ENCODE results near the gene C10orf143.

C10orf143 gene

DNA sequence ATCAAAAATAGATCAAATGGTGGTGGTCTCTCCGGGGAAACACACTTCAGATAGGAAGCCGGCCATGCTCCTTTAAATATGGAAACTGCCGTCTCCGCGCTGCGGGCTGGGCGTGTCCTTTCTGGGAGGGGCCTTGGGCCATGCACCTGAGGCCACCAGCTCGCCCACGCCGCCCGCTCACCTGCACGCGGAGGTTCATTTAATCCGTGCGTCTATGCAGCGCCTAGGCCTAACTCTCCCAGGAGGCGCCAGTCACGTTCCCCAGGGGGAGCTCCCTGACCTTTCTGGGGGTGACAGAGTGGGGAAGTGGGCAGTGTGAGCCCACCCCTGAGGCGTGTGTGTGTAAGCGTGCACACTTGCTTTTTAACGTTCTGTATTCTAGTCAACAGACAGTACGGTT lies 64.0 kb downstream of the C10orf143 start:
- Histone ChIP-seq H3K27ac (ENCODE audit: low read depth in 2 of 2, low read length in 2 of 2) (no peak overlapping the region), H3K9me3 (ENCODE audit: control insufficient read depth in 2 of 2, low read length in 2 of 2) (peaks cover 0 to 2% of the 10 kb centered on the region in 2 donors), H3K27me3 (ENCODE audit: control insufficient read depth in 2 of 2, insufficient read depth in 2 of 2, low read length in 2 of 2) (no peaks in the 10 kb centered on the region), H3K9ac (ENCODE audit: low read depth in 1 of 2, low read length in 2 of 2) (no peak overlapping the region), H3K36me3 (ENCODE audit: control insufficient read depth in 2 of 2, insufficient read depth in 2 of 2, low read length in 2 of 2) (no peaks in the 10 kb centered on the region), H3K4me3 (ENCODE audit: low read length in 2 of 2) (no peak overlapping the region), H3K4me1 (ENCODE audit: control insufficient read depth in 2 of 2, insufficient read depth in 2 of 2, low read length in 2 of 2) (no peaks in the 10 kb centered on the region)

DNA sequence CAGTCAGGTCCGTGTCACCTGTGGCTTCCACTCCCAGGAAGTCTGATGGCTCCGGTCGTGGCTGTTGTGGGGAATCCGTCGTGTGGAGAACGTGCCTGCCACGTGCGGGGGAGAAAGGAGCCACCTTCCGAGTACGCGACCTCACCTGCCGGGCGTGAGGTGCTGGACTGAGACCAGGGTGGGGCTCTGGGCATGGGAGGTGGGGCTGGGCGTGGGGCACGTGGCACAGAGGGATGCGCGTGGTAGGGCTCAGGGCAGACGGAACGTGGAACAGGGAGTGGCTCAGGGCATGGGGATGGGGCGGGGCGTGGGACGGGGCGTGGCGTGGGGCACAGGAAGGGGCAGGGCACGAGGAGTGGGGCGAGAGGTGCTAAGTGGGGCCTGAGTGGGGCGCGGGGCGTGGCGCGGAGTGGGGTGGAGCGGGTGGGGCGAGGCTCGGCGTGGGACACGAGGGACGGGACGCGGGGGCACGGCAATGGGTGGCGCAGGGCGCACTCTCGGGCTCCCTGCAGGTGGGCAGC lies 64.8 kb downstream of the C10orf143 start:
- Histone ChIP-seq H3K9ac (ENCODE audit: low read depth in 1 of 2, low read length in 2 of 2) (no peak overlapping the region), H3K27me3 (ENCODE audit: control insufficient read depth in 2 of 2, insufficient read depth in 2 of 2, low read length in 2 of 2) (no peaks in the 10 kb centered on the region), H3K36me3 (ENCODE audit: control insufficient read depth in 2 of 2, insufficient read depth in 2 of 2, low read length in 2 of 2) (no peaks in the 10 kb centered on the region), H3K9me3 (ENCODE audit: control insufficient read depth in 2 of 2, low read length in 2 of 2) (peaks cover 0 to 2% of the 10 kb centered on the region in 2 donors), H3K4me3 (ENCODE audit: low read length in 2 of 2) (no peak overlapping the region), H3K4me1 (ENCODE audit: control insufficient read depth in 2 of 2, insufficient read depth in 2 of 2, low read length in 2 of 2) (no peaks in the 10 kb centered on the region), H3K27ac (ENCODE audit: low read depth in 2 of 2, low read length in 2 of 2) (no peak overlapping the region)

DNA sequence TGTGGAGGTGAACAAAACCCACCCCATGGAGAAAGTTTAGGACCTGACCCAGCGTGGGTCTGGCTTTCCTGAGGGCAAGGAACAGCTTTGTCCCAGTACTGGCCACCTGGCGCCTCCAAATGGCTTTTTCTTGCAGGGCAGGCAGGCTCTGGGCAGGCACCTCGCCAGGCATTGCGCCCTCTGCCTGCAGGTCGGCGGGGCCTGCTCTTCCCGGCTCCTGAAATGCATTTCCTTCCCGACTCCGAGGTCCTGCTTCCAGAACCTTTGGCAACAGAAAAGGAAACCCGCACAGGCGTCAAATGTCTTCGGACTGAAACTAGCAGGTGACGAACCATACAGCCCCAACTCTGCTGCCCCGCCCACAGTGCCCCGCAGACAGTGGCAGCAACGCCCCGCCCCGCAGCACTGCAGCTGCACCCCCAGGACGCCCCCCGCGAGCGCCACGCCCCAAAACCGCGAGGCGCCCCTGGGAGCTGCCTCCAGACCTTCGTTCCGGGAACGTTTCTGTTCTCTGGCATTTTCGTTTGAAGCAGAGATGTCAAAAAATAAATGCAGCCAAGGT lies 65.5 kb downstream of the C10orf143 start:
- H3K4me3 ChIP-seq (ENCODE audit: low read length in 2 of 2), result no peak overlapping the region
- H3K9ac ChIP-seq (ENCODE audit: low read depth in 1 of 2, low read length in 2 of 2), result no peak overlapping the region
- no peaks in the 10 kb centered on the region for H3K36me3 ChIP-seq (ENCODE audit: control insufficient read depth in 2 of 2, insufficient read depth in 2 of 2, low read length in 2 of 2)
- no peaks in the 10 kb centered on the region for H3K27me3 ChIP-seq (ENCODE audit: control insufficient read depth in 2 of 2, insufficient read depth in 2 of 2, low read length in 2 of 2)
- no peak overlapping the region for H3K27ac ChIP-seq (ENCODE audit: low read depth in 2 of 2, low read length in 2 of 2)
- peaks cover 0 to 2% of the 10 kb centered on the region in 2 donors for H3K9me3 ChIP-seq (ENCODE audit: control insufficient read depth in 2 of 2, low read length in 2 of 2)
- H3K4me1 ChIP-seq (ENCODE audit: control insufficient read depth in 2 of 2, insufficient read depth in 2 of 2, low read length in 2 of 2), result no peaks in the 10 kb centered on the region

DNA sequence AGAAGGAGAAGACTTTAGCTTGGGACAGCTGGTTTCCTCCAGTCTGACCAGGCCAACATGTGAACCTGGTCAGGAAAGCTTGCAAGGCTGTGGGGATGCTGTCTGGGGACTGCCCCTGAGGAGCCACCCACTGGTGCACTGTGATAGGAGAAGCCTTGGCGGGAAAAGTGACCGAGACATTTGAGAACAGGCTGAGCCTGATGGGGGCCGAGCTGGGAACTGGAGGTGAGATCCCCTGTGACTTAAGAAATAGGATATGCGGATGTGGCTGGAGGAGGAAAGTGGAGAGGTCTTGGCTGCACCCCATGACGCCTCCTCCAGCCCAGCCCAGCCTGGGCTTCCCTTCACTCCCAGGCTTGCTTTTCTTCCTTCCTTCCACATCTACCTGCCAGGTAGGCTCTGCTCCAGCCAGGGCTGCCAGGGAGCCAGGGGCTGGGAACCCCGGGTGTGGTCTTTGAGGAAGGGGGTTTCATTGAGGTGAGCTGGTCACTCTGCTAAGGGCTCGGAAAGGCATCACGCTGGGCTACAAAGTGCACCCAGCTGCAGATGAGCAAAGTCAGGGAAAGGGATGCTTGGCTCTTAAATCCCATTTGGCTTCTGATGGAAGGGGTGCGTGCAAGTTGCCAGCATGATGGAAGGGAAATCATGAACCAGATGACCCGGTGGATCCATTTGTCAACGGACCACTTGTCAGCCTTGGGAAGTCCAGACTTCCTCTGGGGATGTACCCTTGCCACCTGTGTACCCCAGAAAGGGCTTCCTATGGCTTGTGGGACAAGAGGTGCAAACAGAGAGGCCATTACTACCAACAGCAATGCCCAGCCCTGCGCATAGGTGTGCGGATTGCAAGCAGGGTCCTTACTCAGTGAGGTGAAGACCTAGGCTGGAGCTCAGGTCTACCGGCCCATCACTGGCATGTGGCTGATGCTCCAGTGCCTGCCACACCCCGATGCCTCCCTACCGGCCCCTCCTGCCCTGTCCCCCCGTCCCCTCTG lies 66.3 kb downstream of the C10orf143 start:
- no peaks in the 10 kb centered on the region for H3K27me3 ChIP-seq (ENCODE audit: control insufficient read depth in 2 of 2, insufficient read depth in 2 of 2, low read length in 2 of 2)
- H3K4me3 ChIP-seq (ENCODE audit: low read length in 2 of 2), result no peak overlapping the region
- H3K36me3 ChIP-seq (ENCODE audit: control insufficient read depth in 2 of 2, insufficient read depth in 2 of 2, low read length in 2 of 2), result no peaks in the 10 kb centered on the region
- H3K27ac ChIP-seq (ENCODE audit: low read depth in 2 of 2, low read length in 2 of 2), result no peak overlapping the region
- H3K9ac ChIP-seq (ENCODE audit: low read depth in 1 of 2, low read length in 2 of 2), result no peak overlapping the region
- peaks cover 0 to 2% of the 10 kb centered on the region in 2 donors for H3K9me3 ChIP-seq (ENCODE audit: control insufficient read depth in 2 of 2, low read length in 2 of 2)
- no peaks in the 10 kb centered on the region for H3K4me1 ChIP-seq (ENCODE audit: control insufficient read depth in 2 of 2, insufficient read depth in 2 of 2, low read length in 2 of 2)

DNA sequence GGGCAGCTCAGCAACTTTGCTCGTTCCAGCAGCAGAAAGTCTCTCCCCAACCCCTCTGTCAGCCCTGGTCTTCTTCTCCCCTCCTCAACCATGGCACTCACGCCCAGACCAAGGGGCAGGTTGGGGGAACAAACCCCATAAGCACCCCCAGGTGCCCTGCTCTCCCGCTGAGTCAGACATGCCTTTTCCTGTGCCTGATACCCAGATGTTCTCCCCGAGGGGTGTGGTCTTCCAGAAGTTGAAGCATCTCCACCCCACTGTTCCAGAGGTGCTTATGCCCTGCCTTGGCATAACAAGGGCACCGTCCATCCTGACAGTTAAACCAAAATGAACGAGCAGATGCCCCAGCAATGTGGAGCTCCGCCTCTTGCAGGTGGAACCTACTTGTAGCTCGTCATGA lies 67.1 kb downstream of the C10orf143 start:
- H3K27me3 ChIP-seq (ENCODE audit: control insufficient read depth in 2 of 2, insufficient read depth in 2 of 2, low read length in 2 of 2), result no peaks in the 10 kb centered on the region
- H3K4me3 ChIP-seq (ENCODE audit: low read length in 2 of 2), result no peak overlapping the region
- no peak overlapping the region for H3K9ac ChIP-seq (ENCODE audit: low read depth in 1 of 2, low read length in 2 of 2)
- no peak overlapping the region for H3K27ac ChIP-seq (ENCODE audit: low read depth in 2 of 2, low read length in 2 of 2)
- no peaks in the 10 kb centered on the region for H3K36me3 ChIP-seq (ENCODE audit: control insufficient read depth in 2 of 2, insufficient read depth in 2 of 2, low read length in 2 of 2)
- peaks cover 0 to 2% of the 10 kb centered on the region in 2 donors for H3K9me3 ChIP-seq (ENCODE audit: control insufficient read depth in 2 of 2, low read length in 2 of 2)
- no peaks in the 10 kb centered on the region for H3K4me1 ChIP-seq (ENCODE audit: control insufficient read depth in 2 of 2, insufficient read depth in 2 of 2, low read length in 2 of 2)

DNA sequence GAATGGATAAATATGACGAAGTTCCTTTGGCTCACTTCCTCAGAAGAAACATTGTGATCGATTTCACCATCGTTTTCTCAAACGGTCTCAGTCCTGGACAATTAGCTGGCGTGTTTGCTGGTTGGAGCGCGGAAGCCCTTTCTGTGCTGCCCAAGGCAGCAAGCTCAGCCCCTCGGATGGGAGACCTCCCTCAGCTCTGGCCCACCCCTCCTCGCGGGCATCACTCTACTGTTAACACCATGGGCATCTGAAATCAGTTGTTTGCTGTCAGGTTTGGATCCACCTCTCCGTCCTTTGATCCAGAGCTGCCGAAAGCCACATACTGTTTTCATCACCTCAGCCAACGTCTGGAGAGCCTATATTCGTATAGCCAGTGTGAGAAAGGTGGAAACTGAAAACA lies 68.2 kb downstream of the C10orf143 start:
- no peaks in the 10 kb centered on the region for H3K27me3 ChIP-seq (ENCODE audit: control insufficient read depth in 2 of 2, insufficient read depth in 2 of 2, low read length in 2 of 2)
- no peaks in the 10 kb centered on the region for H3K4me1 ChIP-seq (ENCODE audit: control insufficient read depth in 2 of 2, insufficient read depth in 2 of 2, low read length in 2 of 2)
- H3K9me3 ChIP-seq (ENCODE audit: control insufficient read depth in 2 of 2, low read length in 2 of 2), result peaks cover 0 to 2% of the 10 kb centered on the region in 2 donors
- no peak overlapping the region for H3K4me3 ChIP-seq (ENCODE audit: low read length in 2 of 2)
- H3K9ac ChIP-seq (ENCODE audit: low read depth in 1 of 2, low read length in 2 of 2), result no peak overlapping the region
- no peak overlapping the region for H3K27ac ChIP-seq (ENCODE audit: low read depth in 2 of 2, low read length in 2 of 2)
- H3K36me3 ChIP-seq (ENCODE audit: control insufficient read depth in 2 of 2, insufficient read depth in 2 of 2, low read length in 2 of 2), result no peaks in the 10 kb centered on the region

DNA sequence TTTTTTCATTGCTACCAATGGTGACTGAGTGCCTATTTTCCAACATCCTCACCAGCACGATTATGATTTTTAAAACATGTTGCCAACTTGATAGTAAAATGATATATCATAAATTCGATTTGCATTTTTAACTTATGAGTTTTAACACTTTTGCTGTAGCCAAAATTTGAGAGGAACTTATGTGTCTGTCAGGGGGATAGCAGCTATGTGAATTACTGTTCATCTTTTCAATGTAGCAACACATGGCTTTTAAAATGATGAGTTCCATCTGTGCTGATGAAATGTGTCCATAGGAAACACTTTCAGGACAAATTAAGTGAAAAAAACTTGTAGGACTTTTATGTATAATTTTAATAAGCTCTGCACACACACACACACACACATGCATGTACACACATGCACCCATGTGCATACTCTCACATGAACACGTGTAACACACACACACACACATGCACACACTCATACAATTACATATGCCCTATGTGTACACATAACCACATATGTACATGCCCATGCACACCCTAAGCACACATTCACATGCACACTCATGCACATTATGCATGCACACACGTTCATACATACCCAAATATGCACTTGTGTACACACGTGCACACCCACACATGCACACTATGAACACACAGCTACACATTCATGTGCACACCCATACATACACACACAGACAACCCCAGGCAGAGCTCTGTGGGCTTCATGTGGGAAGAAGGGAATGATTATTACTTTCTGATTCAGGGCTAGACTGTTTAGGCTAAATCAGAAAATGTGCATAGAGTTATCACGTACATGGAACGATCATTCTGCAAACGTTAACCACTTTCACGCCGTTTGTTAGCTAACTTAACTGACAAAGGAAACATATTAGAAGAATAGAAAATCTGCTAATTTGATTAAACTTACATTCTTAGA lies 68.9 kb downstream of the C10orf143 start:
- Histone ChIP-seq H3K27me3 (ENCODE audit: control insufficient read depth in 2 of 2, insufficient read depth in 2 of 2, low read length in 2 of 2) (no peaks in the 10 kb centered on the region), H3K4me1 (ENCODE audit: control insufficient read depth in 2 of 2, insufficient read depth in 2 of 2, low read length in 2 of 2) (no peaks in the 10 kb centered on the region), H3K9ac (ENCODE audit: low read depth in 1 of 2, low read length in 2 of 2) (no peak overlapping the region), H3K36me3 (ENCODE audit: control insufficient read depth in 2 of 2, insufficient read depth in 2 of 2, low read length in 2 of 2) (no peaks in the 10 kb centered on the region), H3K27ac (ENCODE audit: low read depth in 2 of 2, low read length in 2 of 2) (no peak overlapping the region), H3K9me3 (ENCODE audit: control insufficient read depth in 2 of 2, low read length in 2 of 2) (peaks cover 0 to 2% of the 10 kb centered on the region in 2 donors), H3K4me3 (ENCODE audit: low read length in 2 of 2) (no peak overlapping the region)

DNA sequence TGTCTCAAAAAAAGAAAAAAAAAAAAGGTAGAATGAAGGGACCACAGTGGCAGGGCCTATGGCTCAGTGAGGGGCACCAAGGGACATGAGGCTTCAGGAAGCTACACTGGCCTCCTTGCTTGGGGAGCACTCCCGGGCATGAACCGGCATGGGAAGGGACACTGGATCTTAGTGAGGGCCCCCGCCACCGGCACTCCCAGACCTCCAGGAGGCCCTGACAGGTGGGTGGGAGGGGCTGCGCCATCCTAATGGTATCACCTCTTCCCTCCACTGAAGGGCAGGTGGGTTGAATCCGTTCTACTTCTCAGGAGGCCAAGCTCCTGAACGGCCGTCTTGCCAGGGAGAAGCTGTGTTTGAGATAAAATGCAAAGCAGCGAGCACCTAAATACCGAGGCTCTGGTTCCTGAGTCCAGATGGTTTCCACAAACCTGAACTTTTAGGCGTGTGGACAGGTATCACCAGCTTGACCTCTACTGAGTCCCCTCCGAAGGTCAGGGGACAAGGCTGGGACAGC lies 69.8 kb downstream of the C10orf143 start:
- no peak overlapping the region for H3K27ac ChIP-seq (ENCODE audit: low read depth in 2 of 2, low read length in 2 of 2)
- H3K4me1 ChIP-seq (ENCODE audit: control insufficient read depth in 2 of 2, insufficient read depth in 2 of 2, low read length in 2 of 2), result no peaks in the 10 kb centered on the region
- peaks cover 0 to 2% of the 10 kb centered on the region in 2 donors for H3K9me3 ChIP-seq (ENCODE audit: control insufficient read depth in 2 of 2, low read length in 2 of 2)
- no peaks in the 10 kb centered on the region for H3K36me3 ChIP-seq (ENCODE audit: control insufficient read depth in 2 of 2, insufficient read depth in 2 of 2, low read length in 2 of 2)
- no peak overlapping the region for H3K4me3 ChIP-seq (ENCODE audit: low read length in 2 of 2)
- H3K9ac ChIP-seq (ENCODE audit: low read depth in 1 of 2, low read length in 2 of 2), result no peak overlapping the region
- H3K27me3 ChIP-seq (ENCODE audit: control insufficient read depth in 2 of 2, insufficient read depth in 2 of 2, low read length in 2 of 2), result no peaks in the 10 kb centered on the region

DNA sequence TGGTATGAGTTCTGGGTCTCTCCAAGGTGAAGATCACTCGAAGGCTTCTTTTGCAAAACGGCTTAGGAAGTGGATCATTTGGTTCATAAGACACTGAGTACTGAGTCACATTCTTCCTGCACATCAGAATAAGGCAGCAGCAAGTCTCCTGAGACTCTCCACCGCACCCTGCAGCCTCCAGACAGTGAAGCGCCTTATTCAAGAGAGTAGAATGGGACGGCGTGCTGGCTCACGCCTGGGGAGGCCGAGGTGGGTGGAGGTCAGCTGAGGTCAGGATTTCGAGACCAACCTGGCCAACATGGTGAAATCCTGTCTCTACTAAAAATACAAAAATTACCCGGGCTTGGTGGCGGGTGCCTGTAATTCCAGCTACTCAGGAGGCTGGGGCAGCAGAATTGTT lies 70.3 kb downstream of the C10orf143 start:
- H3K27ac ChIP-seq (ENCODE audit: low read depth in 2 of 2, low read length in 2 of 2), result no peak overlapping the region
- H3K27me3 ChIP-seq (ENCODE audit: control insufficient read depth in 2 of 2, insufficient read depth in 2 of 2, low read length in 2 of 2), result no peaks in the 10 kb centered on the region
- no peaks in the 10 kb centered on the region for H3K36me3 ChIP-seq (ENCODE audit: control insufficient read depth in 2 of 2, insufficient read depth in 2 of 2, low read length in 2 of 2)
- H3K9me3 ChIP-seq (ENCODE audit: control insufficient read depth in 2 of 2, low read length in 2 of 2), result no peaks in the 10 kb centered on the region
- H3K4me1 ChIP-seq (ENCODE audit: control insufficient read depth in 2 of 2, insufficient read depth in 2 of 2, low read length in 2 of 2), result no peaks in the 10 kb centered on the region
- no peak overlapping the region for H3K4me3 ChIP-seq (ENCODE audit: low read length in 2 of 2)
- H3K9ac ChIP-seq (ENCODE audit: low read depth in 1 of 2, low read length in 2 of 2), result no peak overlapping the region

All from mucosa of rectum (tissue), 2 donors.